AG04450 (cell line): Measurements from ENCODE around the gene FXN. TPM values are rescaled to one million over a fixed set of nuclear protein-coding genes. Genes with fewer than 3 reads are reported as not detected.

ENCODE experiments used
- CTCF ChIA-PET: fragments of 300-600, 350-600 bp; formaldehyde crosslinking; extraction: SDS; loops from one replicate; lab custom pipeline; 2022; ENCODE audit warnings: antibody characterized with exemption, inconsistent platforms; lab: Charles Lee
- POLR2A ChIA-PET: fragments of 350-600 bp; formaldehyde crosslinking; extraction: SDS; loops from one replicate; lab custom pipeline; 2021; ENCODE audit warnings: antibody characterized with exemption, inconsistent platforms; lab: Yijun Ruan, JAX
- DNase-seq: peaks from one replicate; pipeline ENCODE4 v3.0.0-alpha.2; 2011; ENCODE audit warnings: low read depth, low spot score
- H3K27ac ChIP-seq: one replicate; pipeline ENCODE4 v1.5.1; 2012; ENCODE audit warnings: low read depth, low read length, control low read depth
- H3K27me3 ChIP-seq: one replicate; pipeline ENCODE4 v1.6.0; 2012; ENCODE audit warnings: low read length; ENCODE audit not compliant: control insufficient read depth, insufficient read depth
- H3K4me3 ChIP-seq: 2 replicates; pipeline ENCODE4 v1.5.1; 2011; ENCODE audit warnings: mild to moderate bottlenecking, low read depth, low read length, control low read depth
- H3K9me3 ChIP-seq: 2 replicates; pipeline ENCODE4 v1.5.1; 2012; ENCODE audit warnings: low read length; ENCODE audit not compliant: control insufficient read depth, insufficient read depth
- CTCF ChIP-seq: IDR thresholded peaks from 2 replicates; pipeline ENCODE4 v1.5.1; 2011; ENCODE audit warnings: low read depth, low read length, control low read depth, inconsistent platforms
- polyA plus RNA-seq: library from polyadenylated mRNA; depleted of rRNA; stranded (reverse); fragments of >200 nt; gene quantifications from 2 replicates; pipeline ENCODE4 v1.2.3, GENCODE V29; 2011

FXN gene
- polyA plus RNA-seq, 1 experiment, result 18.0 TPM

- Histone ChIP-seq H3K9me3 (no peaks in the 10 kb centered on the region), H3K27me3 (peaks cover 6% of the 10 kb centered on the region), H3K4me3 (no peak overlapping the region), H3K27ac (no peak overlapping the region)
- ChIA-PET POLR2A (no interaction called here), CTCF (interaction anchor here (0.6 to 1.4 kb wide), 5 partner anchors 17 to 414 kb away, joined by 3 to 6 read pairs (median 3); no protein-coding TSS in a partner anchor)
- DNase-seq, result no peak
- no peak for TF ChIP-seq CTCF
These were observed 37.9 kb upstream of the FXN start for GRCh38 chr9:68997666-68998065.

GRCh38 chr9:68998385-68998784, 37.2 kb upstream of the FXN start:
- POLR2A ChIA-PET, result no interaction called here
- H3K27me3 ChIP-seq, result peaks cover 6% of the 10 kb centered on the region
- no peak overlapping the region for H3K4me3 ChIP-seq
- H3K9me3 ChIP-seq, result no peaks in the 10 kb centered on the region
- CTCF ChIA-PET, result interaction anchor here (1.0 to 1.4 kb wide), 3 partner anchors 18 to 413 kb away, joined by 3 to 4 read pairs (median 3); no protein-coding TSS in a partner anchor
- TF ChIP-seq CTCF, result no peak
- H3K27ac ChIP-seq, result no peak overlapping the region
- no peak for DNase-seq

- TF ChIP-seq CTCF, result no peak
- DNase-seq, result no peak
- Histone ChIP-seq H3K9me3 (no peaks in the 10 kb centered on the region), H3K4me3 (no peak overlapping the region), H3K27me3 (peaks cover 6% of the 10 kb centered on the region), H3K27ac (no peak overlapping the region)
- POLR2A ChIA-PET, result no interaction called here
- CTCF ChIA-PET, result interaction anchor here (0.7 to 2.4 kb wide), 10 partner anchors 14 to 656 kb away, joined by 3 to 18 read pairs (median 4); no protein-coding TSS in a partner anchor
These were observed 36.7 kb upstream of the FXN start for GRCh38 chr9:68998812-68999211.

GRCh38 chr9:68999393-69000105, 36.0 kb upstream of the FXN start:
- no peak overlapping the region for H3K27ac ChIP-seq
- peak; percentile 90 for TF ChIP-seq CTCF
- peak; percentile 24 for DNase-seq
- no peak overlapping the region for H3K4me3 ChIP-seq
- ChIA-PET POLR2A (no interaction called here), CTCF (interaction anchor here (0.6 to 2.4 kb wide), 17 partner anchors 10 to 657 kb away, joined by 3 to 18 read pairs (median 4); no protein-coding TSS in a partner anchor)
- peaks cover 6% of the 10 kb centered on the region for H3K27me3 ChIP-seq
- no peaks in the 10 kb centered on the region for H3K9me3 ChIP-seq

GRCh38 chr9:69001921-69002320, 33.6 kb upstream of the FXN start:
- ChIA-PET CTCF (interaction anchor here (0.6 to 1.8 kb wide), 5 partner anchors 16 to 418 kb away, joined by 3 to 11 read pairs (median 4); no protein-coding TSS in a partner anchor), POLR2A (no interaction called here)
- H3K27me3 ChIP-seq, result peaks cover 6% of the 10 kb centered on the region
- no peak overlapping the region for H3K4me3 ChIP-seq
- no peaks in the 10 kb centered on the region for H3K9me3 ChIP-seq
- no peak for TF ChIP-seq CTCF
- no peak overlapping the region for H3K27ac ChIP-seq
- DNase-seq, result no peak
